Measurements from ENCODE around the gene PTPRD.

GRCh38 chr9:9679433-9679832 is 933.4 kb downstream of the PTPRD start:
- TF ChIP-seq EZH2 (IDR thresholded peaks at IDR 0.05; ENCODE audit: borderline replicate concordance, low read length) (no peak), CTCF (conservative IDR thresholded peaks at IDR 0.05 in 1 of 2, IDR thresholded peaks at IDR 0.05 in 1 of 2; ENCODE audit: extremely low read depth in 1 of 2, insufficient read depth in 1 of 2, low read depth in 1 of 2, low read length in 2 of 2) (no peak)
